HG03095 (cell line): ENCODE data around the gene HTT.

Source experiments
- ATAC-seq: cut with Tn5 transposase; IDR thresholded peaks from one replicate; pipeline ENCODE4 v1.9.1; 2021; ENCODE audit warnings: moderate library complexity; ENCODE audit not compliant: unreplicated experiment

The HTT gene

DNA sequence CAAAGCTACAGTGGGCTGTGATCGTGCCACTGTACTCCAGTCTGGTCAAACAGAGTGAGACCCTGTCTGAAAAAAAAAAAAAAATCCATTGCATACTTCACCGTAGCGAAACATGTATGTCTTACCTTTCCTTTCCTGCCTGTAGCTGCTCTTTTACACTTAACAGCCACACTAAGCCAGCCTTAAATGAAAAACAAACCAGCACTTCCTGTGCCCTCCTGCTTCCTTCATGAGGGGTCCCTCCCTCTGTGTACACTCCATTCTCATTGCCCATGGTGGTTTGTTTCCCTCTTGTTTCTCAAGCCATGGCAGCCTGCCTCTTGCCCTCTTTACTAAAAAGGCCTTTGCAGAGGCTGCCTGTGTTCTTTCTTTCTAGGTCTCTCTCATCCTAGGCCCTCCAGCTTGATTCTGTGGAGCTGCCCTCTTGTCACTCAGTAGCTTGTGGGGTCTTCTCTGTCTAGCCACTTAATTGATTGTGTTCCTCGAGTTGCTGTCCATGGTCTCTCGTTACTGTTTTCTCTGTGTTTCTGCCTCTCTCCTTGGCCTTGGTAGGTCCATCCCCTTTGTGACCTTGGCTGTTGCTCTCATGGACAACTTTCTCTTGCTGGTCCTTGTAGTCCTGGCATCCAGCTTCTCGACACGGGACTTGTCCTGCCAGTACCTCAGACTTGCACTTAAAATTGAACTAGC, 122.3 kb downstream of the HTT start:
- no peak for ATAC-seq

DNA sequence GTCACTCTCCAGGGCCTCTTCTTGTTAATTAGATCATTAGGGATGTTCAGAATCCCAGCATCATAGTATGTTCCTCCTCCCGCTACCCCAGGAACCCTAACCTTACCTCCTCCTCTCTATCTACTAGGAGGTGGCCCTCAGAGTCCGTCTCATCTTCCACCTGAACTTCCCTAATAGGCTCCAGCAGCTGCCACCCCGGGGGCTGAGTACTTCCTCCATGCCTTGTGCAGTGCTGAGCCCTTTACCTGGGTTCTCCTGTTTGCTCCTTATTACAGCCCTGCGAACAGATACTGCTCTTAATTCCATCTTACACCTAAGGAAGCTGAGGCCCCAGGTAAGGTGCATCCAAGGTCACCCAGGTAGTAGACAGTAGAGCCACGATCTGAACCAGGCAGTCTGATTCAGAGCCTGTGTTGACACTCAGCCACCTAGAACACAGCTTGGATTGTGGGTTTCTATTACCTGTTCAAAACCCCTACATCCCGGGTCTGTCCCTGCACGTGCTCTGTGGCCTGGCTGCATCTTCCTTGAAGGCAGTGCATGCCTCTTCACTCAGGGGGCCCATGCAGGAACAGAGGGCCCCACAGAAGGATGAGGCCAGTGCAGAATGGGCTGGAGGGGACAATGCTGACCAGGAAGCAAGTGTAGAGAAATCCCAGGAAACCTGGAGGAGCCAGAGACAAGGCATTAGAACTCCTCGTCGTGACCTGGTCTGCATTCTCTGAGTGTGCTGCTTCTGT, 123.1 kb downstream of the HTT start:
- ATAC-seq = no peak

DNA sequence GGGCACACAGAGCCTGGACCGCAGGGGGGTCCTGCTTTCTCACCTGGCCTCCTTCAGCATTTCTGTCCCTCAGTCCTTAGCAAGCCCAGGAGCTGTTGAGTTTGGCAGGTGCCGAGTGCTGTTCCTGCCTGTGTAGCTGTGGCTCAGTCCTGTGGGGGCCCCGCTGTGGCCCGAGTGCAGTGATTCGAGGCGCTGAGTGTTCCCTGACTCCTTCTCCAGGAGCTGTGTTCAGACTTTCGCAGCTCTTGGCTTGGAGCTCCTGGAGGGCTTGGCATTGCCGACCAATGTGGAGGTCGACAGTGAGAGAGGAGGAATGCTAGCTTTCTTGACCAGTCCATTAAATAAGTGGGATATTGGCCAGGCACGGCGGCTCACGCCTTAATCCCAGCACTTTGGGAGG, 124.4 kb downstream of the HTT start:
- ATAC-seq = no peak

DNA sequence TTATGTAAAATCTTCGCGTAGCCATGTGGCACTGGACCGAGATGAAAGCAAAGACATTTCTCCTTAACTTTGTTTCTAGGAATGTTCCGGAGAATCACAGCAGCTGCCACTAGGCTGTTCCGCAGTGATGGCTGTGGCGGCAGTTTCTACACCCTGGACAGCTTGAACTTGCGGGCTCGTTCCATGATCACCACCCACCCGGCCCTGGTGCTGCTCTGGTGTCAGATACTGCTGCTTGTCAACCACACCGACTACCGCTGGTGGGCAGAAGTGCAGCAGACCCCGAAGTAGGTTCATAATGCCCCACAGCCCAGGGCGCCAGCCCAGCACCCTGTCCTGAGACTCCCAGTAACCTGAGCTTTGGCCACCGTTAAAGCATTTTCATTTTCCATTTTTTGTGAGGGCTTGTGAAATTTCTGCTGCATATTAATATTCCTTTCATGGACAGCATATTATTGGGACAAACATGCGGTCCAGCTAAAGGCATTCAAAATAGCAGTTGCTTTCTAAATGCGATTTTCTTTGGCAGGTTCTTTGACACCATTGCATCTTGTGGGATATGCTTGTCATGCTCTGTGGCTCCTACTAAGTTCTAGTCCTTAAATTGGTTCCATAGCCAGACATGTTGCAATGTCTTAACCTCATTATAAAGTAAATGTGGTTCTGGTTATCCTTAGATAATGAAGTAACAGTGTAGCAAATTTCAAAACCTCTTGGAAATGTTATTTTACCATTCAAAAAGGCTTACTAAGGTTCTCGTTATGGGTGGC, 125.4 kb downstream of the HTT start:
- no peak for ATAC-seq

DNA sequence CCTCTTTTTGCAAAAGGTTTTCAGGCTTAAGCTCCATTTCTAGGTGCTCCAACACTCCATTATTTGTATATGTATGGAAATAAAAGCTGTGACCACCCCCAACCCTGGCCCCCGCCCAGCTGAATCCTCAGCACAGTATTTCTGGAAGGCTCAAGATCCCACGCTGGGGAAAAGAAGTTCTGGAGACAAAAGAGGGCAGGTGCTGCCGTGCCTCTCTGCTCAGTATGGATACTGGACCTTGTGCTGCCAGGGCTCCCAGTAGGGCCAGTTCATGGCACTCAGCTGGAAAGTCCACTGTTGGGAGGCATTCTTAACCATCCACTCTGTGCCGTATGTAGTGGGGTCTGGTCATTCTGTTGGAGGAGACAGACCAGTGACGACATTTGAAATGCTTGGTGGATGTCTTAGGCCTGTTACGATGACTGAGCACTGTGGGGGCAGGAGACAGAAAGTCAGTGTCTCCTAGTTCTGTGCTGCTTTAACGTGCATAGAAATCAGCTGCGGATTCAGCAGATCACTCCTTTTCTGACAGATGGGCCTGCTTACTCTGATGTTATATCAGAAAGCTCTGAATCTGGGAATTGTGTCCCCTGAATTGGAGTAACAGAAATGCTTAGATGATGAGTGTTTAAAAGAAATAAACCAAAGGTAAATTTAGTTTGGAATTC, 126.1 kb downstream of the HTT start:
- no peak for ATAC-seq

DNA sequence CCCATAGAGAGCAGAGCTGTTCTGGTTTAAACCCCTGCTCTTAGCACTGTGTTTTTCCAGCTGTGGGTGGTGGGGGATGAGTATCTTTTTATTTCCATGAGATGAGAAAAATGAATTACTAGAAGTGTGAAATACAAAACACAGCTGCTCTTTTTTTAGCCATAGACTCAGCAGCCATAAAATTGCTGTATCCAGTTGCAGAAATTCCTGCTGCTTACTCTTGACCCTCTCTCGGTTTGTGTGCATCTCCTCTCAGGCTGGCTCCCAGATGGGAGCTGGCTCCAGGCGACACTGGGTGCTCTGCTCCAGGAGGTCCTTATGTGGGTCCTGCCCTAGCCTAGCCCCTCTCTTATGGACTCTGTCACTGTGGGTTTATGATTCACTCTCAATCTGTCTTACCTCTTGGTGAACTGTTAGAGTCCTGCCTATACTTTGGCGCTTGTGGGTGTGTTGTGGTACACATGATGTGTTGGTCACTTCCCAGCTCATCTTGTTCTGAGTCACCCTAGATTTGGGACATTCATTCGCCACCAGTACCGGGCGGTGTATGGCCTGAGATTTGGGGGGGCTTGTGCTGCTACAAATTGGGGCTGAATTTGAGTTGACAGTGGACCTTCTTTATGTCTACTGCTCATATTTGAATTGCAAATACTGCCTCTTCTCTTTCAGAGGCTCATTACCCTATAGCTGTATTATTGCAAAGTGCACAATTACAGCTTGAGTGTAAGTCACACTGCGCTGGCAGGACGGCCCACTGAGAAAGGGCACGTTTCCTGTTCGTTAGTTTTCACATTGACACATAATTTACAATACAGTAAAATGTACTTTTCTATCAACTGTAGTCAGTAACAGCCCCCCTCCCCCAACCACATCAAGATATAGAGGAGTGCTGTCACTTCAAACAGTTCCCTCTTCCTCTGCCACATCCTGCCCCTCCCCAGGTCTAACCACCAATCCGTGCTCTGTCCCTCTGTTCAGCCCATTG, 127.5 kb downstream of the HTT start:
- peak; percentile 63 for ATAC-seq

DNA sequence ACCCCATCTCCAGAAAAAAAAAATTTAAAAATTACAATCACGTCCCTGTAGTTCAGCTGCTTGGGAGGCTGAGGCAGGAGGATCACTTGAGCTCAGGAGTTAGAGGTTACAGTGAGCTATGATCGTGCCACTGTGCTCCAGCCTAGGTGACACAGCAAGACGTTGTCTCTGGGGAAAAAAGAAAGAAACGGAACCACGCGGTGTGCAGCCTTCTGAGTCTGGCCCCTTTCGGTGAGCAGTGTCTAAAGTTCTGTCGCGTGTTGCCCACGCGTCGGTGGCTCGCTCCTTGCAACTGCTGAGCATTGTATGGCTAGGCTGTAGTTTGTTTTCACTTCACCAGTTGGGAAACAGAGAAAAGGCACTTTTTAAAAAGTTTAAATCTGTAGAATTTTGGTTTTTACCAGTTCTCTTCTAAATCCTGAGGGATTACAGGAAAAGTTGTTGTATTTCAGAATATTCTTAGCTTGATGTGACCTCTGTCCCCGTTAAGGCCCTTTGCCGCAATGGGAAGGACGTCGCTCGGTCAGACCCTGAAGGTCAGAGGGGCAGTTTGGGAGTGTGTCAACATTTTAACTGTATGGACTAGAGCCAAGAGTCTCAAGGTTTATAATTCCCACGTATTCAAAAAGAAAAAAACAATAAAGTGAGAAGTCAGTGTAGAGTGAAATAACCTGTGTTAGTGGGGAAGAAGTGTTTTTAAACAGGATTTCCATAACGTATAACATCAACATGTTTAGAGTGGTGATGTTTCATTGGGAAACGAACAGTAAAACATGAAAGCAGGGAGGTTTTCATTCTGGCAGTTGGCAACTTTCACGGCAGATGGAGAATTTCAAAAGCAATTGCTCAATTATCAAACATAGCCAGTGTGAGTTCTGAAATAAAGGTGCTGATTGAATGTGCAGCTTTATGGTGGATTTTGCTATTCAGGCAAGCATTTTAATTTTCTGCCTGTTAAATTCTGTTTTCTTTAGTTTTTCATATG, 128.6 kb downstream of the HTT start:
- no peak for ATAC-seq

DNA sequence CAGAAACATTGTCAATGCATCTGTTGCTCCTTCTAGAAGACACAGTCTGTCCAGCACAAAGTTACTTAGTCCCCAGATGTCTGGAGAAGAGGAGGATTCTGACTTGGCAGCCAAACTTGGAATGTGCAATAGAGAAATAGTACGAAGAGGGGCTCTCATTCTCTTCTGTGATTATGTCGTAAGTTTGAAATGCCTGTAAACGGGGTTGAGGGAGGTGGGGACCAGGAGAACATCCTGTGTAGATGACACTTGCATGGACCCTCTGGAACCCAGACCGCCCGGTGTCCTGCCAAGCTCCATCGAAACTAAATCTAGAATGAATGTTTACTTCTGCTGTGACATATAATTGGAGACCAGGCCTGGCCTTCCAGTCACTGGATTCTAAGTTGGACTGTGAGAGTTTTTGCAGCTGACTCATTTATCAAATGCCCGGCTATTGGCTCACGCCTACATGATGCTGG, 129.5 kb downstream of the HTT start:
- ATAC-seq = no peak

DNA sequence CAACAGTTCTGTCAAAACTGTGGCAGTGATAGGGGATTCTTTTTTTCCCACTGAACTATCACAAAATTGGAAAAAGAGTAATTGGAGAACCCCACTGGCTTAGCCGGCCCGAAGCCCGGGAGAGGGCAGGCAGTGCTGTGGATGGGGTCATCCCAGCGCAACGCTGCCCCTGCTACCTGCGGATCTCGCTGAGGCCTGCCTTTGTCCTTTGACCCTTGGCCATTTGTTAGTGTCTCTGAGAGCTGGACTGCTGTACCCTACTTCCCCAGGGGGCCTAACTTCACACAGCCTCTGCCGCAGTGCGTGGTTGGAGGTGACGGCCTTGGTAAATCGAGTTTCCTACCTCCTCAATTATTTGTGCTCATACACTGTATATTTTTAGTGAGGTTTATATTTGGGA, 131.5 kb downstream of the HTT start:
- ATAC-seq = no peak

DNA sequence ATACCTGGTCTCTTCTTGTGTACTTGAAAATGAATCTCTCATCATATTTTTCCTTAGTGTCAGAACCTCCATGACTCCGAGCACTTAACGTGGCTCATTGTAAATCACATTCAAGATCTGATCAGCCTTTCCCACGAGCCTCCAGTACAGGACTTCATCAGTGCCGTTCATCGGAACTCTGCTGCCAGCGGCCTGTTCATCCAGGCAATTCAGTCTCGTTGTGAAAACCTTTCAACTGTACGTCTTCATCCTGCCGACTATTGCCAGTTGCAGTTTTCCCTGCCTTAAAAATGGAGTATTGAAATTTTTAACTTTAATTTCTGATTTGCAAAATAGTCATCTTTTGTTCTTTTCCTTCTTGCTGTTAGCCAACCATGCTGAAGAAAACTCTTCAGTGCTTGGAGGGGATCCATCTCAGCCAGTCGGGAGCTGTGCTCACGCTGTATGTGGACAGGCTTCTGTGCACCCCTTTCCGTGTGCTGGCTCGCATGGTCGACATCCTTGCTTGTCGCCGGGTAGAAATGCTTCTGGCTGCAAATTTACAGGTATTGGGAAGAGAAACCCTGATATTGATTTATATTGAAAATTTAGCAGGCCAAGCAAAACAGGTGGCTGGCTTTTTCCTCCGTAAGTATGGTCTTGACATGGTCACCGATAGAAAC, 132.1 kb downstream of the HTT start:
- ATAC-seq = no peak

DNA sequence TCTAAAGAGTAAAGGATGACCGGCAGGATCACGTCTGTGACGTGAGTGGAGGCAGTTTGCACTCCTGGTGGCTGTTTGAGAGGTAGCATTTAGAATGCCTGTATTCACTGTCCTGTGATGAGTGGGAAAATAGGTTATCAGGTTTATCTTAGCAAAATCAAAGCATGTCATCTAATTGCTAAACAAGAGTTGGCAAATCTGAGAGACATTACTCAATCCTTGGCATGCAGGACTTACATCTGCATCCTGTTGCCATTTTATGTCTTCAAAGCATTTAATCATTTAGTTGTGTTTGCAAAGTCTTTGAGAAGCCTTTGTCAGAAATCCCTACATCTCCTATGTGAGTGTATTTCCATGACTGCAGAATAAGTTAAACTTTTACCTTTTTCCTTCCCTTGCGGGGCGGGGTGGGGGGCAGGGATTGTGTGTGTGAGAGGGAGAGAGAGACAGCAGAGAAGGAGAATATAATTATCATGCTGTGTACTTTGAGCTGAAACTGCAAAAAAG, 133.1 kb downstream of the HTT start:
- ATAC-seq = no peak

DNA sequence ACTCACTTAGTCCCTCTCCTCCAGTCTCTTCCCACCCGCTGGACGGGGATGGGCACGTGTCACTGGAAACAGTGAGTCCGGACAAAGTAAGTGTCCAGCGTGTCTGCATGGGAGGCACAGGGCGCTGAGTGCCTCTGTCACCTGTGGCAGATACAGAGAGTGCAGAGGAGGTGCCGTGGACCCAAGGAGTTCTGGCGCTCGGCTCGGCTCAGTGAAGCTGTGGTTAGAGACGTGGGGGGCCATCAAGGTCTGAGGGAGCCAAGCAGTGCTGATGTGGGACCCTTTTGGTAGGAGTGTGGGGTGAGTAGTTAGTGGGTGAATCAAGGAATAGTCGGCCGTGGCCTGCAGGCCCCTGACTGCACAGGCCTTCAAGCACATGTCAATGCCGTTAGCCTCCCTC, 134.3 kb downstream of the HTT start:
- ATAC-seq = no peak

DNA sequence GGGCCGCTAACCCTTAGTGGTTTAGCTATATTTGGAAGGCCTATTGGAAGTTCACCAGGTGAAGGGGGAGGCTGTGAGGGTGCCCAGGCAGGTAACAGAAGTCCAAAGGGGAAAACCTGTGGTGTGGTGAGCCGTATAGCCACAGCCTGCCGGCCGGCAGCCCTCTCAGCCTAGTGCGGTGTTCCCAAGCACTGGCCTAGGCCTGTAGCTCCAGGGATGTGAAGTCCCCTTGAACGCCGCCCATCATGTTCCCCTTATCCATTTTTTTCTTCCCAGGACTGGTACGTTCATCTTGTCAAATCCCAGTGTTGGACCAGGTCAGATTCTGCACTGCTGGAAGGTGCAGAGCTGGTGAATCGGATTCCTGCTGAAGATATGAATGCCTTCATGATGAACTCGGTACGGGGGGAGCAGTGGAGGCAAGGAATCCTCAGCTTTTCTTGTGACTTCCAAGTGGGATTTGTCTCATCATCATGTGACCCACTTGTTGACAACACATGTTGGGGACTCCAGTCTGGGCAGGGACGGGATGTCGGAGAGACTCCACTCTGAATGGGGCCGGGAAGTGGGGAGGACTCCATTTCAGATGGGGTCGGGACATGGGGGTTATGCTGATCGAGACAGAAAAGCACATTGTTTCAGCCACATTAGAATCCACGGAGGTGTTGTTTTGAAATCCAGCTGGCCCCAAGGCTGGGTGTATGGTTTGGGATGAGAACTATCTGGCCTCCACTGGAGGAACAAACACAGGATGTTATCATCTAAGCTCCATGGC, 135.3 kb downstream of the HTT start:
- ATAC-seq = no peak

DNA sequence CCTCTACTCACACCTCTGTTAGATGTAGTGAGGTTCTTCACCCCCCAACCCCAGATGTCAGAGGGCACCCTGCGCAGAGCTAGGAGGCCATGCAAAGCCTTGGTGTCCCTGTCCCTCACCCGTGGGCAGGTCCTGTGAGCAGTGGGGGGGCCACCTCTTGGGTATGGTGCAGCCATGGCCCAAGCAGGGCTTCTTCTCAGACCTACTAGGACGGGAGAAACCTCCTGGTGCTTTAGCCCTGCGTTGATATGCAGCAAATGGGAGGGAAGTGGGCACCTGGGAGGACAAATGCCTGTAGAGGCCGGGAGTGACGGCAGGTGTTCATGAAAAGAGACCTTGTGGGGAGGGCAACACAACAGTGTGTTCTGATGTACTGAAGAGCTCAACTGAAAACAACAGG, 136.0 kb downstream of the HTT start:
- ATAC-seq = no peak

DNA sequence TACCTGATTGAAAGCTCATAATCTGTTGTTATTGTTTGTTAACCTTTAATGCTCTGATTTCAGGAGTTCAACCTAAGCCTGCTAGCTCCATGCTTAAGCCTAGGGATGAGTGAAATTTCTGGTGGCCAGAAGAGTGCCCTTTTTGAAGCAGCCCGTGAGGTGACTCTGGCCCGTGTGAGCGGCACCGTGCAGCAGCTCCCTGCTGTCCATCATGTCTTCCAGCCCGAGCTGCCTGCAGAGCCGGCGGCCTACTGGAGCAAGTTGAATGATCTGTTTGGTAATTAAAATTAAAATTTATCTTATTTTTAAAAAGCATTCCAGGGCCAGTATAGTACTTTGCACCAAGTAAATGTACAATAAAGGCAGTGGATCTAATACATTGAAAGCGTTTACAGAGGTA, 137.4 kb downstream of the HTT start:
- no peak for ATAC-seq

DNA sequence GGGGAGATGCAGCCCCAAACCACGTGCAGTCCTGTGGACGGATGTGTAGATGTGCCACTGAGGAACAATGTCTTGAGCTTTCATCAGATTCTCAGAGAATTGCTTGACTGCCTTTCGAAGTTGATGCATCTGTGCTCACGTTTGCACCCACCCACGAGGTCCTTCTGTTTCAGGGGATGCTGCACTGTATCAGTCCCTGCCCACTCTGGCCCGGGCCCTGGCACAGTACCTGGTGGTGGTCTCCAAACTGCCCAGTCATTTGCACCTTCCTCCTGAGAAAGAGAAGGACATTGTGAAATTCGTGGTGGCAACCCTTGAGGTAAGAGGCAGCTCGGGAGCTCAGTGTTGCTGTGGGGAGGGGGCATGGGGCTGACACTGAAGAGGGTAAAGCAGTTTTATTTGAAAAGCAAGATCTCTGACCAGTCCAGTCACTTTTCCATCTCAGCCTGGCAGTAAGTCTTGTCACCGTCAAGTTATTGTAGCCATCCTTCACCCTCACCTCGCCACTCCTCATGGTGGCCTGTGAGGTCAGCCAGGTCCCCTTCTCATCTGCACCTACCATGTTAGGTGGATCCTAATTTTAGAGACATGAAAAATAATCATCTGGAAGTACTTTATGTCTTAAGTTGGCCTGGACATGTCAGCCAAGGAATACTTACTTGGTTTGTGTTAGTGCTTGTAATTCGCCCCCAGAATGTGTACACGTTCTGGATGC, 138.1 kb downstream of the HTT start:
- ATAC-seq = no peak

DNA sequence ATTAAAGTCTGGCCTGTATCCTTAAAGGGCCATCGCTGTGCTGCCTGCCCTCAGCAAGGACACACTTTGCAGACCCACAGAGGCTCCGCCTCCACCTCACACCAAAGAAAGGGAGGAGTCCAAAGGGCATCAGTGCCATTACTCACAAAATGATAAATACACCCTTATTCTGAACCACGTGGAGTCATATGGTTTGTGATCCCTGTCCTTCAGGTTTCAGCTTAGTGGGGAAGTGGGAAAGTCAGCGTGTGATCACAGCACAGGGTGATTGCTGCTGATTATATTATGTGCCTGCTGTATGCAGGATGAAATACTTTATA, 138.6 kb downstream of the HTT start:
- ATAC-seq = no peak
